ENCODE results near the gene KRTAP10-9.

GRCh38 chr21:44630440-44630839 is 3.5 kb downstream of the KRTAP10-9 start:
- TF ChIP-seq CTCF (optimal IDR thresholded peaks at IDR 0.05 in 1 of 3, IDR thresholded peaks at IDR 0.05 in 1 of 3, conservative IDR thresholded peaks at IDR 0.05 in 1 of 3; ENCODE audit: extremely low read depth in 1 of 3, insufficient read depth in 2 of 3, low read length in 3 of 3): no peak
- TF ChIP-seq EZH2 (IDR thresholded peaks at IDR 0.05; ENCODE audit: low read length): no peak
